HG03354 (cell line): ENCODE results near the gene CLDN7.
"Not testable (repeated sequence)": the region's sequence is repeated elsewhere in the genome, so short reads cannot be mapped to it uniquely, and the experiment has no call there.

Experiments used
- ATAC-seq: cut with Tn5 transposase; IDR thresholded peaks from one replicate; pipeline ENCODE4 v1.9.1; 2021; ENCODE audit warnings: mild to moderate bottlenecking; ENCODE audit not compliant: unreplicated experiment, poor library complexity, severe bottlenecking

CLDN7 gene

DNA sequence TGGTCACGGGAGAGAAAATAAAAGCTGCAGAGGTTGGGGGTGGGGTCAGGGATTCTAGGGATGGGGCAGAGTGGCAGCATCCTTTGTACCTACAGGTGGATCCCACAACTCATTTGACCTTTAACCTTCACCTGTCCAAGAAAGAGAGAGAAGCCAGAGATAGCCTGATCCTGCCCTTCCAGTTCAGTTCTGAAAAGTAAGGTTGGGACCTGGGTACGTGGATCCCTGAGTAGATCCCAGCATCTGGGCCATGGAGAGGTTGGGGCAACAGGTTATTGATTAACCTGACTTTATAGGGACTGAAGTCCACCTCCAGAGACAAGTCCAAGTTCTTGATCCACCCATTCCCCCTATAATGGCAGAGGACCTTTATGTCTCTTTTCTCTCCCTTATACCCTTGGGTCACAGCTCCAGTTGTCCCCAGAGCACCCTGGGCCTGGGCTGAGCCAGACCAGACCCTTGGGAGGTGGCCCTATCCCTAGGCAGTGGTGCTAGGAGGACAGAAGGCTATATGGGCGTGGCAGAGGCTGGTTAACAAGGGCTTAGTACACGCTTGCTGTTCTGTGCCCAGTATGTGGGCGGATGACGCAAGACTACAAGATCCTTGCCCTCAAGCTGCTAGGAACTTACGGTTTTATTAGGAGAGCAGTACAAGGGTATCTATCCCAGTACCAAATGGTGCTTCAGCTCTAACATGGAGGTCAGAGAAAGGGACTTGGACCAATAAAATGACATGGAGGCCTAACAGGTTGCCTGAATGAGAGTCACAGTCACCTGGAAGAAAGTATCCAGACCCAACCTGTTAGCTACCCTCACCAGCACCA is 3.3 kb downstream of the CLDN7 start:
- ATAC-seq, result no peak

DNA sequence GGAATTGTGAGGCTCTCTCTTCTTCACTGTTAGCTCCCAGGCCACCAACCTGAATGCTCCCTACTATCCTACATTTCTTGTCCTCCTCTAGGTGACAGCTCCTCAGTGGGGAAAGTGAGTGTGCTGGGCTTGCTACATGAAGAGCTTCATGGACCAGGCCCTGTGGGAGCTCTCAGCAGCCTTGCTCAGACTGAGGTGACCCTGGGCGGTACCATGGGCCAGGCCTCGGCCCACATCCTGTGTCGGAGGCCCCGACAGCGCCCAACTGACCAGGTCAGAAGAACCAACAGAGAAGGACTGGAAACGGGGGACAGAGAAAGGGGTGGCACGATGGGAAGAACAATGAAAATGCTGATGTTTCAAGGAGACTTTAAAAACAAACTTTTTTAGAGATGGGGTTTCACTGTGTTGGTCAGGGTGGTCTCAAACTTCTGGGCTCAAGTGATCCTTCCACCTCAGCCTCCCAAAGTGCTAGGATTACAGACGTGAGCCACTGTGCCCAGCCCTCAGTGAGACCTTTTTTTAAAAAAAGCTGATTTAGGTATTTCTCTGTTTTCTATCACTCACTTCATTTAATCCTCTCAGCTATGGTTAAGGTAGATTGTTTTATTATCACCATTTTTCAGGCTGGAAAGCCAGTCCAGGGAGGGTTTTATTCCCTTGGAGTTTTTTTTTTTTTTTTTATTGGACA is 5.4 kb downstream of the CLDN7 start:
- no peak for ATAC-seq

DNA sequence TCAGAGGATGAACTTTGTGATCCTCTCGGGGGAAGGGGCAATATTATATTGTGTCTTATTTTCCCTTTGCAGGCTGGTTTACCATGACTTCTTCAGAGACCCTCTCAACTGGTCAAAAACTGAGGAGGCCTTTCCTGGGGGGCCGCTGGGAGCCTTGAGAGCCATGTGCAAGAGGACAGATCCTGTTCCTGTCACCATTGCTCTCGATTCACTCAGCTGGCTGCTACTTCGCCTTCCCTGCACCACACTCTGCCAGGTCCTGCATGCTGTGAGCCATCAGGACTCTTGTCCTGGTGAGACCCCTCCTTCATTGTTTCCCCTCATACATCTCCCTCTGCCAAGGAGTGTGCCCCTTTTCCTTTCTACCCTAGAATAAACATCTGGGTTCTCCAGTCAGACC is 7.8 kb downstream of the CLDN7 start:
- ATAC-seq, result no peak

DNA sequence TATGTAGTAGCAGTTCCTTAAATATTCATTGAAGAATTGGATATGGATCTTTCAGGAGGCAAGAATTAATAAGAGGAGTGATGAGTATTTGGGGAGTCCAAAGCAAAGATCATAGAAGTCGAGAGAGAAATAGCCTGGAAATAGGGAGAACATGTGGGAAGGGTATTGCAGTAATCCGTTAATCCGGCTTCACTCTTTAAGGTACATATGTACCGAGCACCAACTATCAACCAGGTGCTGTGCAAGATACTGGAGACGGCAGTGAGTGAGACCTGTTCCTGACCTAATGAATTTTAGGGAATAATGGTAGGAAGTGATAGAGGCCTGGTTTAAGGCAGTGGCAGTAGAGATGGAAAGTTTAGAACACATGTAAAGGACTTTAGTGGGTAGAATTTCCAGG is 9.2 kb downstream of the CLDN7 start:
- ATAC-seq, result no peak

DNA sequence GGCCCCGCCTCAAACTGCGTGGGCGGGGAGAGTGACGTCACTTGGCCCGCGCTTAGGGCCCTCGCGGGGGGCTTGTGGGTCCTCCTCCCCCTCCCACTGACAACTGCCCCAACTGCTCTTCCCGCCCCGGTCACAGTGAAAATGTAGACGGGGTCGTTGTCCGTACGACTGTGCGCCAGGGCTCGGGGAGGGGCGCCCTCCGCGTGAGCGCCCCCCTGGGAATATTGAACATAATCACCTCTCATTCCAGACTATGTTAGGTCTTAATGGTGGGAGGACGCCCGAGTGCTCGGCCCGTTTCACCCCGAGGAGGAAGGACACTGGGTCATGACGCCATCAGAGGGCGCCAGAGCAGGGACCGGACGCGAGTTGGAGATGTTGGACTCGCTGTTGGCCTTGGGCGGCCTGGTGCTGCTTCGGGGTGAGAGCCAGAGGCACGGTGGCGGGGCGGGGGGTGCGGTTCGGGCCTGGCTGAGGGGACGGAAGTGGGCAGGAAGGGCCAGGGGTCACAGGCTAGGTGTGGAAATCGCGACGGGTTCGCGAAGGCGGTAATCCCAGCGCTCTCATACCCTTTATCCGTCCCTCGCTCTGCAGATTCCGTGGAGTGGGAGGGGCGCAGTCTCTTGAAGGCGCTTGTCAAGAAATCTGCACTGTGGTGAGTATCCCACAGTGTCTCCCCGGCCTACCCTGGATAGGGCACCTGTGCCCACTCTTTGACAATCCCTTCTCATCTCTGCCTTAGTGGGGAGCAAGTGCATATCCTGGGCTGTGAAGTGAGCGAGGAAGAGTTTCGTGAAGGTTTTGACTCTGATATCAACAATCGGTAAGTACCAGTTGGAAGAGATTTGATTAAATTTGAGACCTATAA is 9.9 kb downstream of the CLDN7 start, which contains the start of gene ELP5:
Gene ELP5, plus strand, starts transcription at position 40 of the 868 bp plus-strand sequence. Its CDS starts 336 bp downstream, at position 376.
- peak; percentile 63 for ATAC-seq

DNA sequence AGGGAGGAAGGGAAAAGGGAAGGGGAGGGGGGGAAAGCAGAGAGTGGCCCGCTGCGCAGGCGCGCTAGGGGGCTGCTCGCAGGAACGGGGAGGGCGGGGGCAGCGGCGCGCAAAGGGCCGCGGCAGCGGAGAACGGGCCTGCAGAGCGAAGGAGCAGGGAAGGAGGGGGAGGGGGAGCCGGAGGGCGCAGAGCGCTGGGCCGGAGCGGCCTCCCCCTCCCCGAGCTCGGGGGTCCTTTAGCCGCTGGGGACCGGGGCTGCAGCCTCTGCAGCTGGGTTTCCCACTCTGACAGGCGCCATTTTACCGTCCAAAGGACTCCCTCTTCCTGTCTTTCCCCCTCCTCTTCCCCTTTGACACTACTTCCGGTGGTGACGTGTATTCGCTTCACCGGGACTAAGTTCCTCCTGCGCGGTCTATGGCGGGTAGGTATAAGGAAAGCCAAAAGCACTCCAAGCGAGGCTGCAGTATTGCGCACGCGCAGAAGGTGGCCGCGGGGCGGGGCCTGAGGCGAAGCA is 10.6 kb downstream of the CLDN7 start, which contains the start of gene CTDNEP1:
Gene CTDNEP1, minus strand, starts transcription at position 74 of the 515 bp plus-strand sequence. CDS start 438 bp downstream, outside the sequence.
- peak; percentile 88 for ATAC-seq

DNA sequence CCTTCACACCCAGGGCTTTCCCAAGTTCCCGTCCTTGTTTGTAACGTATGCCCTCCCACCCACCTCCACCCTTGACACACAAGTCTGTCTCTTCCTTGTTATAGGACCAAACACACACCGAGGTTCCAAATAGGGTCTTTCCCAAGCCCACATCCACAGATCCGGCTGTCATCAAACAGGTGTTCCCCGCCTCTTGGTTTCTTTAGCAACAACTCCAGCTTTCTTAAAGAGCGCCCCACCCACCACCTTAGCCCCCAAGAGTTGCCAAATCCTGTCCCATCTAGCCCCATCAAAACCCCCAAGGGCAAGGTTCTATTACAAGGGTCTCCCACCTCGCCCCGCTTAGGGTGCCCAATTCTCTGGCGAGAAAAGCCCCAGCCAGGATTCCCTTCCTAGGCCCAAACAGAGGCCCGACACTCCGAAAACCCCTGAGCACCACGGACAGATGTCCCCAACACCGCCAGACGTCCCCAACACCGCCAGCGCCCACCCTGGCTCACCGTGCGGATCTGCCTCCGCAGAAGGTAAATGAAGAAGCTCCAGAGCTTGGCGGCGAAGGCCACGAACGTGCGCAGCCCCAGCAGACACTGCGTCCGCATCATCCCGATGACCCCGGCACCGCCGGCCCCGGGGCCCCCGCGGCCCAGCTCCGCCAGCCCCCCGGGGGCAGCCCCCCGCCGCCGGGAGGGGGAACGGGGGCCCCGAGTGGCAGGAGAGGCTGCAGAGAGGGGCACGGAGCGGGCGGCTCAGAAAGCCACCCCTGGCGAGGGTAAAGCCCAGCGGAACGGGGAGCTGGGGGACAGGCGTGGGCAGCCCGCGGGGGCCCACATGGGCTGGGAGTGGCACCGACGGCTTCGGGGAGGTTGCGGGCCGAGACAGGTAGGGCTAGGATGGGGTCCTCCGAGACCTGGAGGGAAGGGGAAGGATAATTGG is 11.3 kb downstream of the CLDN7 start:
- ATAC-seq, result no peak

DNA sequence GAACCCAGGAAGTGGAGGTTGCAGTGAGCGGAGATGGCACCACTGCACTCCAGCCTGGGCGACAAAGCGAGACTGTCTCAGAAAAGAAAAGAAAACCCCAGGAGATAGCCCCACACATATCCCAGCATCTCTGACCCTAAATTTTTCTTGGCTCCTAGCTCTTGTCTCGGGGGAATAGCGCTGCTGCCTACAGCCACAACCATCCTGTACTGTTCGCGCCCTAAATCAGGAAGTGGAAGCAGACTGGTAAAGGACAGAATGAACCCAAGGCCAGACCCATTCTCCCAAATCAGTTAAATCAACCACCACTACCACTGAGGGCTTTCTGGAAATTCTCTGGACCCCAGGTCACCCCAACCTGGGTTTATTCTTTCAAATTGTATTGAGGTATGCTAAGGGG is 12.4 kb downstream of the CLDN7 start:
- no peak for ATAC-seq

DNA sequence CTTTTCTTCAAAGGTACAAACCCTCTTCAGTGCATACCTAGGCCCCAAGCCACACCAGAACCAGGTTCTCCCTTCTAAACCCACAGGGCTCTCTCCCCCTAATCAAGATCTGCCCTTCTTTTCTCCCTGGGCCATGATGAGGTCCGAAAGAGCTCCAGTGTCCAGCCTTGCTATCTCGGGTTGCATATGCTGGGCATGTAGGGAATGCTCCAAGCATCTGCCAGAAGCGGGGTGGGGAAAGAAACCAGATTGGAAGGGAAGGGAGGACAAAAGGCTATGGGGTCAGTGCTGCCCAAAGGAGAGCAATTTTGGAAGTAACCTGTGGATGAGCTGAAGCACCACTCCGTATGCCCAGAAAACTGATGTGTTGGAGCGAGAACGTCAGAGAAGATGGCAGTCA is 13.1 kb downstream of the CLDN7 start:
- ATAC-seq, result no peak

DNA sequence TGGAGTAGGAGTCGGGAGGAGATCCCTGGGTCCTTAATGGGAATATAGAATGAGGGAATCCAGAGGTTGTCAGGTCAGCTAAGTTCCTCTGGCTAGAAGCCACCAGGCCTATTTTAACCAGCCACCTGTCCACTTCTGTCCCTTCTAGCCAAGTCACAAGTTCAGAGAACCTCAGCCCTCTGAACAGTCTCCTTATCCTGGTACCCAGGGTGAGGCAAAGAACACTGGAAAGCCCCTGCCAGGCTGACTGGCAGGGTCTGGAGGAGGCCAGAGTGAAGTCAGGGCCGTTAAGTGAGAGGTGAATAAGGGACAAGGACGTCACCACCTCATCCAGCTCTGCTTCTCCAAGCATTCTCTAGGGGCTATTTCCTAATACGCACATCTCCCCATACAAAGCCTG is 13.5 kb downstream of the CLDN7 start:
- no peak for ATAC-seq

DNA sequence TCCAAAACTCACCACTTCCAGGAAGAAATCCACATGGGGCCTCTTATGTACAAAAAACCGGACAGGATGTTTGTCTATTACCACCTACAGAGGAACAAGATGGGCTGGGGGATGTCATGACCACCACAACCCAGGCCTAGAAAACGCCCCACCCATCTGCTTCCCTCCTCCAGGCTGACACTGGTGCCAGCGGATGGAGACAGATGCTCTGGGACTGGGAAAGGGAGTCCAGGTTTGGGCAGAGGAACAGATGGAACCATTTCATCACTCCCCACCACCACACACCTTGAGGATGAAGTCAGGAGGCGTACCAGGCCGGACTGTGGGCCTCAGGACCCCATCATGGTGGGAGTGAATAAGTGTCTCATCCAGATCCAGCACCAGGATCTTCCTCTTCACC is 15.5 kb downstream of the CLDN7 start:
- ATAC-seq, result no peak

DNA sequence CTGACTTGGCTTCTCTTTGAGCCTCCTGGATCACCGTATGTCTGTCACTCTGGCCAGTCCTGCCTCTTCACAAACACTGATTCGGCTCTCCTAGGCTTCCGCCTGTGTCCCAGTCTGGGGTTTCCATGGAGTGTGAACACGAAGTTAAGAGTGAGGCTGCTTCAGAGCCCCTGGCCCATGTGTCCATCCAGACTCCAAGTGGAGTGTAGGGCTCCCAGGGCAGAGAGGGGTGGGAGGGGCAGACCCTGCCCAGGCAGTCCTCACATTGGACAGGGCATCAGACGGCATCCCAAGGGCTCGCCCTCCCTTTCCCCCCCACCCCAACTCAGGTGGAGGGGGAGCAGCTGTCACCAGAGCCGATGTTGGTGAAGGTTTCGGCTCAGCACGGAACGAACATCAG is 18.4 kb downstream of the CLDN7 start:
- ATAC-seq, result not testable (repeated sequence)

DNA sequence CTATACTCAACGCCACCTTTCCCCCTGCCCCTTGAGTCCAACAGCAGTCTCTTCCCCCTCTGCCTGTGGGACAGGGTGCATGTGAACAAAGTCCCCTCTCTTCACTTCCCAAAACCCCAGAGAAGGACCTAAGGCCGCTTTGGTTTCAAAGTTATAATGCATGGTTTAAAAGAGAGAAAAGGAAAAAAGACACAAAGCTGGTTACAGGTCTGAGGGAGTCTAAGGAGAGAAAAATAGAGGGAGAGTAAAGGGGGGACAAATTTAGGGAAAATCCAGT is 18.9 kb downstream of the CLDN7 start:
- ATAC-seq, result no peak

DNA sequence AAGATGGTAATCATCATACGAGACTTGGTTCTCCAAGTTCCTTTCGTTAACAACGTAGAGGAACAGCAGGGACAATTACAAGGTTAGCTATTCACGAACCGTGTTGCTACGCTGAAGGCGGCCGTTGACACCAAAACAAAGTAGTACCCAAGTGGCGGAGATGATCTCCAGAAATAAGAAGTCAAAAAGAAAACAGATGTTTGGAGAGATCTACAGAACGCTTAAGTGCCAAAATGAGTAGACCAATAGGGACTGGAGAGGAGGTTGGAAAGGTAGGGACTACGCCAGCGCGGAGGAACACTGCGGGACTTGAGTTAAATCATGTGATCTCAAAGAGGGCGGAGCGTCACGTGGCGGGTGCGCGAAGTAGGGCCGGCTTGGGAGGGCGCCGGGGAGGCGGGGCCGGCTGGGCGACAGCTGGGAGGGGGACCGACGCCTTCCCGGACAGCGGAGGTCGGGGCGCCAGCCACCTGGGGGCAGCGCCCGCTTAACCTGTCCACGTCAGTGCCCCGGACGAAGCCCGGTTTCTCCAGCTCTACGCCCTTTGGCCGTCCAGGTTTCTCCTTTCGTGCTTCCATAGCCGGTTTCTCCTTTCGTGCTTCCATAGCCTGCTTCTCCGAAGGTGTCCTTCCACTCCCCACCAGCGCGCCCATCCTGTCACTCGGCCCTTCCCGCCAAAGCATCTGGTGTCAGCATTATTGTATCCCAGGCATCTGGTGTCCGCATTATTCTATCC is 19.4 kb downstream of the CLDN7 start:
- peak; percentile 48 for ATAC-seq

DNA sequence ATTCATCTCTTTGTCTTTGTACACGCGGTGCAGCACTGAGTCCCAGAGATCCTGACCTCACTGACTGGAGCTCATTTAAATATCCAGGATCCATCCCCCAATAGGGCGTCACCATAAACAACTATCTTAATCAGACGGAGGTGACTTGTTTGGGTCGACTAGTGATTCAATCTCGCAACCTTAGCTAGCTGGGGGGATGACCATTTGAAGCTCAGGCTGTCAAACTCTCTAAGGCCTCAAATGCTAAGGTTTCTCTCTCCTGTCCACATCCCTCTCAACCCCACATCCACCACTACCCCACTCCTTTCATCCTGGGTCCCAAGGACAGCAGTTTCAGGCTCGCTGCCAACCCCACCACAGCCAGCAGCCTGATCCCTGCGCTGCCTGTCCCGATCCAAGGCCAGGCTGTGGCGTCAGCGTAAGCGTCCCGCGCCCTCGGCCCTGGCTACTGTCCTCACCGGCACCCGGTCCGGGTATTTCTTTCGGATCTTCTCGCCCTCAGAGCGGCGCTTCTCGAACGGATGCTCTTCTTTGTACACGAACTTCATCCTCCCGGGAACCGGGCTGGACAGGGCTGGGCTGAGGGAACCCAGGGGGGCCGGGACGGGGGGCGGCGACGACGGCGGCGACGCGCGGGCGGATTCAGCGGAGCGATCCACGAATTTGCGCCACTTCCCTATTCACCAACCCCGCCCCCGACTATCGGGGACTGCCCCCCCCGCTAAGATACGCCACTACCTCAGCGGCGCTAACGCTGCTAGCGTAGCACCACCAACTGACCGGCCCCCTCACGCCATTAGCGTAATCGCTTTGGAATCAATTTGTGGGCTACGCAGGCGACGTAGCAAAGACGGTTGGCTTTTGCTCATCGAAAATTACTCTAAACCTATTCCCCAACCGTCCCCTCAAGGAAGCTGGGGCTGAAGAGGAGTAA is 20.2 kb downstream of the CLDN7 start, which contains the start of gene GABARAP:
Gene GABARAP, minus strand, starts transcription at position 667 of the 934 bp plus-strand sequence. Its CDS starts 119 bp downstream, at position 548.
- peak; percentile 36 for ATAC-seq

DNA sequence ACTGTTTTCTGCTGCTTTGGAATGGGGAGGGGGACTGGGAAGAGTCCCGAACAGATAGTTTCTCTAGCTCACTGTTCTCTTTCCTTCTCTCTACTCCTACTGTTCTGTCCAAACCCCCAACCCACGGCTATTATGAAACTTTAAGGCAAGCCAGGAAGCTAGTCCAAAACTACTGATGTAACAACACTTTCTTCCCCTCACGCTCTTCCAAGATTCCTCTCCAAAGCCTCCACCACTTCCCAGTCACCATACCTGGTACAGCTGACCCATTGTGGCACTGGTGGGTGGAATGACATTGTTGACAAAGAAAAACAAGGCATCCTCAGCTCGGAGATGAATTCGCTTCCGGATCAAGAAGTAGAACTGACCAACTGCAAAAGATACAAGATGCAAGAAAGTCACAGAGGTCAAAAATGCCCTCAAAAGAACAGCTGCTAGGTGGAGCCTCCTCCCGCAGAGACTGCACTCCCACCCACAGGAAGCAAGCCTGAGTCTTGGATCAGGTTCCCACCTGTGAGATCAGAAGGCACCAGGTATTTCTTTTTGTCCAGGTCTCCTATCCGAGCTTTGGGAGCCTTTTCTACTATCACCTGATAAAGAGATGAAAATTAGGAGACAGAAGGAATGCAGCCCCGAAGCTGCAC is 21.1 kb downstream of the CLDN7 start:
- ATAC-seq, result no peak

DNA sequence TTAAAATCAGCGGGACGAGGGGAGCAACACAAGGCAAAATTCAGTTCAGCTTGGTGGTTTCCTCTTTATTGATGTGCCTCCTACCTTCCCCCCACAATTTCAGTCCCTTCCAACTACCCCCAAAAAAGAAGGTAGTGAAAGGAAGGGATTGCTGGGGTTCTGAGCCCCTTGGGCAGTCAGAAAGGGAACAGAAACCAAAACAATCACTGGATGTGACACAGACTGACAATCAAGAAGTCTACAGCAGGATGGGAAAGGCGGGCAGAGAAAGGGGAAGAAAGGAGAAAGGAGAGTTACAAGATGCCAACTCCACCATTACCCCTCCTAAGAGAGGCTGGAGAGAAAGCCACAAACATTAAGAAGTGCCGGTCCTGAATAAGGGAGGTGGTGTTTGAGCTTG is 21.9 kb downstream of the CLDN7 start:
- no peak for ATAC-seq
